HG03280 (cell line): ENCODE data around the gene SEC22C.

Experiments
- ATAC-seq: cut with Tn5 transposase; IDR thresholded peaks from one replicate; pipeline ENCODE4 v1.9.1; 2021; ENCODE audit warnings: mild to moderate bottlenecking, moderate library complexity; ENCODE audit not compliant: unreplicated experiment

Gene SEC22C

DNA sequence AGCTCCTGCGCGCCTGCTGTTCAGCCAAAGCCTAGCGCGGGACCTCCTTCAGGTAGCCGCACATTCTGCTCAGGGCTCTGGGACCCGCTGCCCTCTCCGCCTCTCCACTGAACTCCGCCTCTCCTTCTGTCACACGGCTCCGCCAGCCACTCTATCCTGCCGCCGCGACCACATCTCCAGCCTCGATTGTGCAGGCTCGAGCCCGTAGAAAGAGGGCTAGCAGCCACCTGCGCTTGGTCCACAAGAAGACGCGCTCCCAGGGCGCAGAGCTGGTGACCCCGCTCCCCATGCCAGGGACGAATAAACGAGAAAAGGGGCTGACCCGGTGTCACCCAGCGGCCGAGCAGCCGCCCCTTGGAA is 80.5 kb downstream of the SEC22C start:
- no peak for ATAC-seq

DNA sequence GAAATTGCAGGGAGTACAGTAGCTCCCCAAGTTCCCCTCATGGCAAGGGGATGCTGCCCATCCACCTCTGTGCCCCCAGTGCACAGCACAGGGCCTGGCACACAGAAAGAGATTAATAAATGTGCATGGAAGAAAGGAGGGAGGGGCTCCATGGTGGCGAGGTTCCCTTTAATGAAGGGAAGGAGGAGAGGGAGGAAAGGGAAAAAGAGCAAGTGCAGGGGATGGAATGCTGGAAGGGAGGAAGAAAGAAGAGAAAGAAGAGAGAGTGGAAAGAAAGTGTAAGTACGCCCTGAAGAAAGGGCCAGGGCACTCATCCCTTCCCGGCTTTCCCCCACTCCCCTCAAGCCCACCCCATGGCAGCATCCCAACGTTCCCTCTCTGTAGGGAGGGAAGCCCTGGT is 80.9 kb downstream of the SEC22C start:
- no peak for ATAC-seq

DNA sequence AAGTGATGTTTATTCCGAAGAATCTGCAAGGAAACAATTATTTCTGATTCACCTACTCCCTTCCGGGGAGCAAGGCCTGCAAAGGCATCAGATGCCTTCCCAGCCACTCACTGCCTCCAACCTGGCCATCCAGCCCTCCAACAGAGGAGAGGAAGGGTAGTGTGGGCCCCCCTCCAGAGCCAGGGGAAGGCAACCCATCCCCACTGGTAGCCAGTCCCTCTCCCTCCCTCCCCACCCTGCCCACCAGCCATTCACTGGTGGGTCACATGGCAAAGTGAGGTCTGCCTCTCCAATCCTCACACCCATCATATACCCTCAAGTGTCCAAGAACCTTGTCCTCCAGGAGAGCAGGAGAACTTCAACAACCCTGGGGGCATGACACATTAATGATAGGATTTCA is 81.7 kb downstream of the SEC22C start:
- no peak for ATAC-seq

DNA sequence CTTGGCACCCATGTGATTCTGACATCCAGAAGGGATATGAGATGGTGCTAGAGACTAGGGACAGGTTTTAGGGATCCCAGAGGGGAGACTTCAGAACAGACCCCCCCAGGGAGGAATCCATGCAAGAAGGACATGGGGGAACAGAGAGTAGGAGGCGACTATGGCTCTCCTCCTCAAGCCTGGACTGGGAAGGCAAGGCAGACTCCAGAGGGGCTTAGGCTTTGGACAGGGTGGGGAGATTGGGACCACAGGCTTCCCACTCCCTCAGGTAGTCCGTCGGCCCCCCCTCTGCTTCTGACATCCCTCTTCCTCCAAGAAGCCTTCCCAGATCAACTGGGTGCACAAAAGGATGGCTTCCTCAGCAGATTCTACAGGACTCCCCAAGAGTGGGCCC is 82.3 kb downstream of the SEC22C start:
- no peak for ATAC-seq

DNA sequence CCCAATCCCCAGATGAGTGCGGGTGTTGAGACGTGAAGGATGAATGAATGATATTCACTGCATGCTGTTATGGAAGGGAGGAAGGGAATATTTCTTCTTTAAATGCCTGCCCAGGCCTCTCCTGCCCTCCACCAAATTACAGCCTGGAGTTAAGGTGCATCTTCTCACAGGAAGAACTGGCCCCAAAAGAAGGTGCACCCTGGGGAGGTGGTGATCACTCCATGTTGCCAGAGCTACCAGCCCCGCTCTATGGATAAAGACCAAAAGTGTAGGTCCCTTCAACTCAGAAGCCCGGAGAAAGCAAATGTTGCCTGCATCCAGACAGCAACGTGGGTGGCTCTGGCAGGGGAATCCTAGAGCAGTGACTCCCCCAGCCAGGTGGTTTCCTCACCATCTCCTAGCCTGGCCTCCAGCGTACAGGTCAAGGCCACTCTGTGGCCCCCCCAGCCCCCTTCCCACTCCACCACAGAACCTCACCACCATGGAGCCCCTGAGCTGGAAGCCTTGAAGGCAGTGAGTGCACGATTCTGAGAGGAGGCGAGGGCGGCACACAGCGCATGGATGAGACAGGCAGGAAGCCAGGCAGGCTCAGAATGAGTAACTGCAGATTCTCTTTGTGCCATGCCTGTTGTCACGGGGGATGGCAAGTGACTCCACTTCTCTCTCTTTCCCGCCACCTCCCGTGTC is 82.8 kb downstream of the SEC22C start:
- ATAC-seq: no peak

DNA sequence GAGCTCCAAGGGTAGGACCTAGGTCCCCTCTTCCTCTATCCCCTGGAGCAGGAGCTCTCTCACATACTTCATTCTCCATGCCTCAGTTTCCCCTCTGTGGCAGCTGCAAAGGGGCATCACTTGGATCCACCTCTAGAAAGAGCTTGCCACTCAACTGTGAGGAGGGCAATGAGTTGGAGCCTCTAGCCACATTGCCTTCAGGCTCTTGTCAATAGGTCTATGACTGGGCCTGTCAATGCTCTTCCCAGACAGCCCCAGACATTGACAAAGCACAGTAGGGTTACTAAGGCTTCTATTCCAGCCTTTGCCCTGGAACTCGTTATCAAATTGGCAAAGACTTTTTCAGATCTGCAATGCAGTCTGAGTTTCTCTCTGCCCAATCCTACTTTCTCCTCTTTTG is 83.7 kb downstream of the SEC22C start:
- no peak for ATAC-seq
